Heart left ventricle (tissue), 16 donors: Measurements from ENCODE around the gene RSPH1. TPM values are rescaled to one million over a fixed set of nuclear protein-coding genes. Genes with fewer than 3 reads are reported as not detected.

Source experiments
- ATAC-seq, 4 donors: fragments of 200-7000 bp; cut with Tn5 transposase; one replicate each; pipeline ENCODE4 v1.9.1; 2020 to 2022; ENCODE audit warnings: moderate library complexity in 4 of 4, mild to moderate bottlenecking in 3 of 4, moderate number of reproducible peaks in 1 of 4
- DNase-seq, 5 donors: peaks; one replicate each; pipeline ENCODE4 v3.0.0-alpha.2; 2020
- H3K27ac ChIP-seq, 12 donors: fragments of 200-600 bp; sonication (generic) in 4 of 12; one replicate each; pipeline versions ENCODE4 v1.5.0 to v1.8.0; 2016 to 2022; ENCODE audit warnings: mild to moderate bottlenecking in 2 of 12
- H3K27me3 ChIP-seq, 9 donors: fragments of 200-600 bp; sonication (generic) in 2 of 9; one replicate each; pipeline versions ENCODE4 v1.5.1 to v1.8.0; 2016 to 2022; ENCODE audit warnings: mild to moderate bottlenecking in 3 of 9
- H3K36me3 ChIP-seq, 9 donors: fragments of 200-600 bp; sonication (generic) in 2 of 9; one replicate each; pipeline versions ENCODE4 v1.5.0 to v1.8.0; 2018 to 2022; ENCODE audit warnings: mild to moderate bottlenecking in 2 of 9
- H3K4me1 ChIP-seq, 12 donors: fragments of 200-600 bp; sonication (generic) in 4 of 12; one replicate each; pipeline versions ENCODE4 v1.5.0 to v1.8.0; 2016 to 2022; ENCODE audit warnings: mild to moderate bottlenecking in 3 of 12
- H3K4me3 ChIP-seq, 12 donors: fragments of 200-600 bp; sonication (generic) in 4 of 12; one replicate each; pipeline versions ENCODE4 v1.5.0 to v1.8.0; 2017 to 2022; ENCODE audit warnings: mild to moderate bottlenecking in 9 of 12, moderate library complexity in 4 of 12
- H3K9me3 ChIP-seq, 12 donors: fragments of 200-600 bp; sonication (generic) in 4 of 12; one replicate each; pipeline versions ENCODE4 v1.5.0 to v1.8.0; 2016 to 2022; ENCODE audit warnings: mild to moderate bottlenecking in 1 of 12
- POLR2A ChIP-seq, 2 donors: fragments of 450-650 bp; IDR thresholded peaks; one replicate each; pipeline ENCODE4 v1.6.1; 2017; ENCODE audit warnings: antibody characterized with exemption in 2 of 2, mild to moderate bottlenecking in 2 of 2, moderate library complexity in 2 of 2
- WGBS, 4 donors: extraction: QIAGEN DNeasy Blood & Tissue Kit in 2 of 4; methylation state at CpG; one replicate each; pipeline versions ENCODE4 v1.1.5 to v1.1.7; 2013 to 2018; 5-methylcytosine and 5-hydroxymethylcytosine counted together
- intact Hi-C, 10 donors: fragments of 100-400 bp; cut with DNase I; formaldehyde crosslinking; loops; one replicate each; pipeline versions ENCODE4 v1.11.1 to v1.14.2; 2022
- polyA plus RNA-seq, 2 donors: library from polyadenylated mRNA; stranded (reverse); fragments of 200-250 nt; gene quantifications; one replicate each; pipeline ENCODE4 v1.2.3, GENCODE V29; 2013
- total RNA-seq, 9 donors: library from RNA; depleted of rRNA in 2 of 9; stranded (reverse); fragments of >200 nt in 2 of 9; fragmentation: NEBNext Ultra II Directional in 3 of 9; extraction: Animal tissue kit (Norgen Biotek cat#: 25700) in 3 of 9; gene quantifications; one replicate each; pipeline versions ENCODE4 v1.1.0 to v1.2.4, GENCODE V29; 2016 to 2023
- TF ChIP-seq, protein P1 (sequence below), 12 donors: fragments of 200-600 bp; sonication (generic) in 4 of 12; IDR thresholded peaks; one replicate each; pipeline versions ENCODE4 v1.5.0 to v1.8.0; 2018 to 2022; ENCODE audit warnings: antibody characterized with exemption in 12 of 12, mild to moderate bottlenecking in 5 of 12
- donor health status: ischemic (EF 13 %, LVEDD 7.1; RV severe dilation, severe dysfunction).
- donor health status: healthy with polysubstance abuse.
- donor health status: DM: no; HTN: yes; CAD: no.
- donor health status: DM: no; HTN: no; CAD: no.
- donor health status: ischemic (EF 25% LVEDD 6.9; RV normal size, moderate dysfunction).
- donor health status: ischemic (EF 25% LVEDD 5.7; RV mildly dilated, moderate dysfunction).
- donor health status: healthy.
- donor health status: DM: yes; HTN: yes; CAD: no.
- donor health status: ischemic (EF 35%, LVEDD 5.7; RV mildly dilated, moderate dysfunction).
- donor health status: nonischemic (EF 11% LVEDD 7.7; RV severe dilation, severe dysfunction).
- donor health status: DM: yes; HTN: yes; CAD: no.
- donor health status: PGD.
- donor health status: ischemic (EF 29% LVEDD 5.4; RV normal size, mild dysfunction).
- donor health status: nonischemic (EF 23%, LVEDD 6.1; RV moderate dilation, normal function).

The RSPH1 gene
- total and polyA plus RNA-seq, 11 donors = 0.11 to 0.18 TPM; not detected in 9

DNA sequence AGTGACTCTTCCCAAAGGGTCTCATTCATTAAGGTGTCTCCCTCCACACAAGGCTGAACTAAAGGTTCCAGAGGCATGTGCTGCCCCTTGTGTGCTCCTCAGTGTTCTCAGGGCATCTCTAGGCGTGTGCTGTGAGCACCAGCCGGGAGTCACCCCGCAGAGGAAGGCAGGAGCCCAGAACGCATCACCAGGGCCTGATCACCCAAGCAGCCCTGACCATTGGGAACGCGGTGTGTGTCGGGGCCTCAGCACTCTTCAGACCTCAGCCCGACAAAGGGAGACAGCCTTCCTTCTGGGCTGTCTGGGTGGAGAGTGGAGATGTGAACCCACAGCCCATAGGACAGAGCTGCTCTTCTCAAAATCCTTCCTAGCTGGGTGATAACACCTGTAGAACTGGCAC is 26.7 kb upstream of the RSPH1 start:
- DNase-seq (no peak), ATAC-seq (no peak)
- intact Hi-C loops = no loop called here
- WGBS, 4 donors = 97 to 100% (median 98%) methylated on average over 5 to 8 of the region's 8 CpGs
- no peak overlapping the region for H3K27ac ChIP-seq
- peaks cover 0 to 61% (median 28%) of the 10 kb centered on the region in 9 donors for H3K36me3 ChIP-seq
- peaks cover 2 to 41% (median 33%) of the 10 kb centered on the region in 12 donors for H3K4me1 ChIP-seq
- no peaks in the 10 kb centered on the region for H3K9me3 ChIP-seq
- H3K27me3 ChIP-seq = no peaks in the 10 kb centered on the region
- TF ChIP-seq POLR2A (IDR thresholded peaks at IDR 0.05) = no peak
- TF ChIP-seq, protein P1, sequence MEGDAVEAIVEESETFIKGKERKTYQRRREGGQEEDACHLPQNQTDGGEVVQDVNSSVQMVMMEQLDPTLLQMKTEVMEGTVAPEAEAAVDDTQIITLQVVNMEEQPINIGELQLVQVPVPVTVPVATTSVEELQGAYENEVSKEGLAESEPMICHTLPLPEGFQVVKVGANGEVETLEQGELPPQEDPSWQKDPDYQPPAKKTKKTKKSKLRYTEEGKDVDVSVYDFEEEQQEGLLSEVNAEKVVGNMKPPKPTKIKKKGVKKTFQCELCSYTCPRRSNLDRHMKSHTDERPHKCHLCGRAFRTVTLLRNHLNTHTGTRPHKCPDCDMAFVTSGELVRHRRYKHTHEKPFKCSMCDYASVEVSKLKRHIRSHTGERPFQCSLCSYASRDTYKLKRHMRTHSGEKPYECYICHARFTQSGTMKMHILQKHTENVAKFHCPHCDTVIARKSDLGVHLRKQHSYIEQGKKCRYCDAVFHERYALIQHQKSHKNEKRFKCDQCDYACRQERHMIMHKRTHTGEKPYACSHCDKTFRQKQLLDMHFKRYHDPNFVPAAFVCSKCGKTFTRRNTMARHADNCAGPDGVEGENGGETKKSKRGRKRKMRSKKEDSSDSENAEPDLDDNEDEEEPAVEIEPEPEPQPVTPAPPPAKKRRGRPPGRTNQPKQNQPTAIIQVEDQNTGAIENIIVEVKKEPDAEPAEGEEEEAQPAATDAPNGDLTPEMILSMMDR (IDR thresholded peaks at IDR 0.05) = no peak
- H3K4me3 ChIP-seq = no peak overlapping the region

DNA sequence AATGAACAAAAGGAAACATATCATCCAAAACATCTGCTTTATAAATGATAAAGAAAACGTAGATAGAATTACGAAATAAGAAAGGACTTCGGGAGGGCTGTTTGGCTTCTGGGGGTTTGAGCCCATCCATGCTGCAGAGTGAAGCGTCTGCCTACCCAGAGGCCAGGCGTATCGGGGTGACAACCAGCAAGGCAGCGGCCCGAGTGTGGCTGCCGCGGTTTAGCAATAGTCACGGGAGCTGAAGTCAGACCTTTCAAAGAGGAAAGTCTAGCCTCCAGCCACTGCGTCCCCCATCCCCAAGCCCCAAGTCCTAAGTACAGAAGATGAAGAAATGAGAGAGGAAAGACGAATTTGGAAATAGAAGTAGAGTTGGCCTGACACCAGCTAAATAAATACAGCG is 26.2 kb upstream of the RSPH1 start:
- DNase-seq = no peak
- peaks cover 2 to 37% (median 29%) of the 10 kb centered on the region in 12 donors for H3K4me1 ChIP-seq

DNA sequence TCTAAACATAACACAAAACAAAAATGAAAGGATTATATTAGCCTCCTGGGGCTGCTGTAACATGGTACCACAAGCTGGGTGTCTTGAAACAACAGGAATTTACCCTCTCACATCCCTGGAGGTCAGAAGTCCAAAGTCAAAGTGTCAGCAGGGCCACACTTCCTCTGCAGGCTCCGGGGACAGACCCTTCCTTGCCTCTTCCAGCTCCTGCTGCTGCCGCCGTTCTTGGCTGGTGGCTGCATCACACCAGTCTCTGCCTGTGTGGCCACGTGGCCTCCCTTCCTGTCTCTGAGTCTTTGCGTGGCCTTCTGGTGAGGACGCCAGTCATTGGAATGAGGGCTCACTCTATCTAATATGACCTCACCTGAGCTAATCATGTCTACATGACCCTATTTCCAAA is 25.8 kb upstream of the RSPH1 start:
- no peak for ATAC-seq
- TF ChIP-seq POLR2A (IDR thresholded peaks at IDR 0.05) = no peak
- TF ChIP-seq, protein P1 (IDR thresholded peaks at IDR 0.05) = no peak
- peaks cover 2 to 32% (median 27%) of the 10 kb centered on the region in 12 donors for H3K4me1 ChIP-seq
- no peak overlapping the region for H3K4me3 ChIP-seq
- H3K9me3 ChIP-seq = no peaks in the 10 kb centered on the region
- intact Hi-C loops = no loop called here
- H3K27me3 ChIP-seq = no peaks in the 10 kb centered on the region
- H3K36me3 ChIP-seq = peaks cover 0 to 61% (median 28%) of the 10 kb centered on the region in 9 donors
- WGBS, 4 donors = 72 to 83% (median 79%) methylated on average over 6 of the region's 6 CpGs
- no peak for DNase-seq
- no peak overlapping the region for H3K27ac ChIP-seq

More for the DNA sequence above, 26.2 kb upstream of the RSPH1 start:
- 94 to 97% (median 96%) methylated on average over 14 of the region's 14 CpGs for WGBS, 4 donors
- H3K4me3 ChIP-seq = no peak overlapping the region
- H3K36me3 ChIP-seq = peaks cover 0 to 61% (median 28%) of the 10 kb centered on the region in 9 donors
- intact Hi-C loops = no loop called here
- no peak overlapping the region for H3K27ac ChIP-seq
- no peaks in the 10 kb centered on the region for H3K9me3 ChIP-seq
- no peak for ATAC-seq
- H3K27me3 ChIP-seq = no peaks in the 10 kb centered on the region
- TF ChIP-seq, protein P1 (IDR thresholded peaks at IDR 0.05) = no peak
- TF ChIP-seq POLR2A (IDR thresholded peaks at IDR 0.05) = no peak

DNA sequence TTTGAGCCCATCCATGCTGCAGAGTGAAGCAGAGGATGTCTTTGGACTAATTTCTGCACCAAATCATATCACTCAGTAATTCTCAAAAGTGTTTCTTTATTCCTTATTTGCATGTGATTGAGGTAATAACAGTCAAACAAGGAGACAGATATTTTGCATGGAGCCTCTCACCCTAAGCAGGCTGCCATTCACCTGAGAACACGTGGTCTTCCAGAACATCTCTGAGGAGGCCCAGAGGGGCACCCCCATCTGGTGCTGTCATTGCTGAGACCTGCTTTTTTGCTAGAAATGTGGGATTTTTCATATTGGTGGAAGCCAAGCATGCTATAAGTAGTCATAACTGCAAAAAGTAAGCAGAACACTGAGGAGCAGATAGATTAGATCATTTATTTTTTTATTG is 25.4 kb upstream of the RSPH1 start:
- intact Hi-C loops = no loop called here
- Histone ChIP-seq H3K27me3 (no peaks in the 10 kb centered on the region), H3K4me3 (no peak overlapping the region), H3K9me3 (no peaks in the 10 kb centered on the region), H3K27ac (no peak overlapping the region), H3K36me3 (peaks cover 0 to 56% (median 28%) of the 10 kb centered on the region in 9 donors), H3K4me1 (peaks cover under 1 to 30% (median 25%) of the 10 kb centered on the region in 12 donors)
- ATAC-seq = no peak
- WGBS, 4 donors = 75 to 100% (median 87%) methylated on average over 1 of the region's 1 CpG
- no peak for DNase-seq
- TF ChIP-seq POLR2A (IDR thresholded peaks at IDR 0.05) = no peak
- TF ChIP-seq, protein P1 (IDR thresholded peaks at IDR 0.05) = no peak
